ENCODE measurements around the gene RC3H1.

Gene RC3H1

DNA sequence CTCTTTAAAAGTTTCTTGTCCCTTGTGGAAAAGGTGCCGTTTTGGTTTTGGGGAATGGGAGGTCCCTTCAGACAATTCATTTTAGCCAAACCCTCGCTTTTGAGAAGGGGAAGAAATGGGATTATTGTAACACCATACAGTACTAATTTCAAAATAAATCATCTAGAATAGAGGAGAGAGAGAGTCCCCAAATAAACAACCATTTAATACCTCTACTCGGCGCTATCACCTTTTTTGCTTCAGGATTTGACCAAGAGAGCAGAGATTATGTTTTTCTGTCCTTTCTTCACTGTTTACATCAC, 770 bp upstream of the RC3H1 start:
- DNase-seq (ENCODE audit: low read depth): no peak
- H3K4me3 ChIP-seq (ENCODE audit: low read depth, low read length): peak overlapping the region; percentile 93
- TF ChIP-seq, protein P1, sequence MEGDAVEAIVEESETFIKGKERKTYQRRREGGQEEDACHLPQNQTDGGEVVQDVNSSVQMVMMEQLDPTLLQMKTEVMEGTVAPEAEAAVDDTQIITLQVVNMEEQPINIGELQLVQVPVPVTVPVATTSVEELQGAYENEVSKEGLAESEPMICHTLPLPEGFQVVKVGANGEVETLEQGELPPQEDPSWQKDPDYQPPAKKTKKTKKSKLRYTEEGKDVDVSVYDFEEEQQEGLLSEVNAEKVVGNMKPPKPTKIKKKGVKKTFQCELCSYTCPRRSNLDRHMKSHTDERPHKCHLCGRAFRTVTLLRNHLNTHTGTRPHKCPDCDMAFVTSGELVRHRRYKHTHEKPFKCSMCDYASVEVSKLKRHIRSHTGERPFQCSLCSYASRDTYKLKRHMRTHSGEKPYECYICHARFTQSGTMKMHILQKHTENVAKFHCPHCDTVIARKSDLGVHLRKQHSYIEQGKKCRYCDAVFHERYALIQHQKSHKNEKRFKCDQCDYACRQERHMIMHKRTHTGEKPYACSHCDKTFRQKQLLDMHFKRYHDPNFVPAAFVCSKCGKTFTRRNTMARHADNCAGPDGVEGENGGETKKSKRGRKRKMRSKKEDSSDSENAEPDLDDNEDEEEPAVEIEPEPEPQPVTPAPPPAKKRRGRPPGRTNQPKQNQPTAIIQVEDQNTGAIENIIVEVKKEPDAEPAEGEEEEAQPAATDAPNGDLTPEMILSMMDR (IDR thresholded peaks at IDR 0.05; ENCODE audit: control insufficient read depth, extremely low read depth, insufficient read depth): no peak

DNA sequence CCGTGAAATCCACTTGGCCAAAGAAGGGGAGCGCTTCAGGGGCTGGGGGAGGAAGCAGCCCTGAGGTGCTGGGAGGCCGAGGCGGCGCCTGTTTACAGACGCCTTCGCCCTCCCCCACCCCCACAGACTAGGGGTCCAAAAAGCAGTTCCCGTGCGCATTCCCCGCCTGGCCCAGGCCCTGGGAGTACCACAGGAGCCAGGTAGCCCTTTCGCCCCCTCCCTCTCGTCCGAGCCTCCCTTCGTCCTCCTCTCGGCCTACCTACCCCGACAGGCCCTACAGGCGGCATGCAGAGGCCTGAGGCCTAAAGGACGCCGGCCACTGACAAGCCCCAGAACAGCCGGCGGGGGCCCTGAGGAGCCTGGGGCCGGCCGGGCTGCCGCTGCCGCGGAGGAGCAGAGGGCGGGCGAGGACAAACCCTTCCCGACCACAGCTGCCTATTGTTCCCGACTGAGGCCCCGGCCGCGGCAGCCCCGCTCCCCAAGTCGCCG, 522 bp downstream of the RC3H1 start:
- TF ChIP-seq, protein P1 (IDR thresholded peaks at IDR 0.05; ENCODE audit: control insufficient read depth, extremely low read depth, insufficient read depth): no peak
- no peak for DNase-seq (ENCODE audit: low read depth)
- peak overlapping the region; percentile 93 for H3K4me3 ChIP-seq (ENCODE audit: low read depth, low read length)

DNA sequence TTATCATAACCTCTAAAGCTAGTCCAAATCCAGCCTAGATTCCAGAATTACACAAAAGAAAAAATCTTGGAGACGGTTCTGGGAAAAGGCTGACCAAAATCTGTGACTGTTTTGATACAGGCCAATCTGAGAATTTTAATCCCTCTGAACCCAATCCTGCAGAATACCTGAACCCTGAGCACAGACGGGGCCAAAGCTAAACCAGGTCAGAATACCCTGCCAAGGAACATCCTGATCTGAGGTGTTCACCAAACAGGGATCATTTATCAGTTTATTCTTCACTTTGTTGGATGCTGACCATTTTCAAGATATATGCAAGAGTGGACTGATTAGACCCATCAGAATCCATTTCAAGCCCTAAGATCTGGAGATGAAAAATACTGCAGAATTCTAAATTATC, 3.6 kb downstream of the RC3H1 start:
- TF ChIP-seq, protein P1 (IDR thresholded peaks at IDR 0.05; ENCODE audit: control insufficient read depth, extremely low read depth, insufficient read depth): no peak
- DNase-seq (ENCODE audit: low read depth): no peak

DNA sequence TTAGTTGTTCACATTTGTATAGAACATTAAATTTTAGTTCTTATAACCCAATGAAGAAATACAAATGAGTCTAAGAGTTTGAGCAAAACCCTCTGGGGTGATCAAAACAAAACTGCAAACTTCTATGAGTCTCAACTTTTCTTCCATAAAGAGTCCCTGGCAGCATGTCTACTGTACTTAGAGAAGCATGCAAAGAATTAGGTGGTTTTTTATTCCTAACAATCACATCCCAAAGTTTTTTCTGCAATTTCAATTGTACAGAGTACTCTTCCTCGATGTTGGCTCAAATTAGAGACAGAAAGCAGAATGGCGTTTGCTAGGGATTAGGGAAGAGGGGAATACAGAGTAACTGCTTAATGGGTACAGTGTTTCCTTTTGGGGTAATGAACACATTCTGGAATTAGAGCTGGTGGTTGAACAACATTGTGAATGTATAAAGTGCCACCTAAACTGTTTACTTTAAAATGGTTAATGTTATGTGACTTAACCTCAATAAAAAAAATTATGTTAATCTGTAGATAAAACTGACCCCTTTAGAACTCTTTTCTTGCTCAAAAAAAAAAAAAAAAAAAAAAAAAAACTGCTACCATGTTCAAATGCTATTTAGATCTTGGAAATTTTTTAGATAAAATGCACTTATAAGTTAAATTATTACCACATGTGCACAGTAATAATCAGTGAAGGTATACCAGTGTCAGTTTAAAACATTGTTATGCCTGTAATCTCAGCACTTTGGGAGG, 4.8 kb downstream of the RC3H1 start:
- no peak for DNase-seq (ENCODE audit: low read depth)
- TF ChIP-seq, protein P1 (IDR thresholded peaks at IDR 0.05; ENCODE audit: control insufficient read depth, extremely low read depth, insufficient read depth): no peak
- H3K4me3 ChIP-seq (ENCODE audit: low read depth, low read length): no peak overlapping the region

More for the DNA sequence above, 3.6 kb downstream of the RC3H1 start:
- no peak overlapping the region for H3K4me3 ChIP-seq (ENCODE audit: low read depth, low read length)

GRCh38 chr1:174013864-174014418, 8.2 kb downstream of the RC3H1 start:
- no peak for DNase-seq (ENCODE audit: low read depth)
- no peak overlapping the region for H3K4me3 ChIP-seq (ENCODE audit: low read depth, low read length)
- TF ChIP-seq, protein P1 (IDR thresholded peaks at IDR 0.05; ENCODE audit: control insufficient read depth, extremely low read depth, insufficient read depth): no peak

DNA sequence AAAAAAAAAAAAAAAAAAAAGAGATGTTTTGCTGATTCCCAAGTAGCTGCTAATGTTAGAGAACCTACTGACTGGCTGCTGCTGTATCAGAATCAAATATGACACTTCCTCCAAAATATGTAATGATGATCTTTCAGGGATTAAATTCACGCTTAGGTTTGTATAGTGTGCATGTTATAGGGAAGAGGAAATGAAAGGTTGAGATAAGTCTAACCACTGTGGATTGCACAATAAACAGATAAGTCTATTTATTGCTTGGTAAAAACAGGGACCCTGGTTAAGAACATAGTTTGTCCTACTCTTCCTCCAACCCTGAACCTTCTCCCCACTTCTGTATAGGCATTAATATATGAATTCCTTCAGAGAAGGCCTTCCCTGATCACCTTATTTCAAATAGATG, 13.2 kb downstream of the RC3H1 start:
- TF ChIP-seq, protein P1 (IDR thresholded peaks at IDR 0.05; ENCODE audit: control insufficient read depth, extremely low read depth, insufficient read depth): no peak
- no peak overlapping the region for H3K4me3 ChIP-seq (ENCODE audit: low read depth, low read length)
- no peak for DNase-seq (ENCODE audit: low read depth)

DNA sequence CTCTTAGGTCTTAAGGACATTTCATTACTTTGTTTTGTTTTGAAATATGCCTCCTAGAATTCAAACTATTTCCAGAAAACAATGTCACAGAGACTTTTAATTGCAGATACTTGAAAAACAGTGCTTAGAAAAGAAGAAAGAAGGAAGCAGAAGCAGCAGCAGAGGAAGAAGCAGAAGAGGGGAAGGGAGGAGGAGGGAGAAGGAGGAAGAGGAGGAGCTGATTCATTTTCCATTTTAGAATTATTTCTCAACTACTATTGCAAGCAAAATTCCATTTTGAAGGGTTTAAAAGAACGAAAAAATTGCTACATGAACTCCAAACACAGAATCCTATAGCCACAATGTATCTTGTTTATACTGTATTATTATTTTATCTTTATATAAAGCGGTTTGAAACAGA, 13.9 kb downstream of the RC3H1 start:
- TF ChIP-seq, protein P1 (IDR thresholded peaks at IDR 0.05; ENCODE audit: control insufficient read depth, extremely low read depth, insufficient read depth): no peak
- no peak overlapping the region for H3K4me3 ChIP-seq (ENCODE audit: low read depth, low read length)
- no peak for DNase-seq (ENCODE audit: low read depth)

Measured in LNCaP clone FGC (cell line).